MM.1S (cell line): ENCODE measurements around the gene DDX39B.

Experiments used
- CTCF ChIP-seq: fragments of 300-600 bp; sonication (generic); IDR thresholded peaks from 2 replicates; pipeline ENCODE4 v1.5.1; 2016; ENCODE audit warnings: antibody characterized with exemption, low read length, mixed read lengths
- EZH2 ChIP-seq: fragments of 300-600 bp; sonication (generic); optimal IDR thresholded peaks from 2 replicates; pipeline ENCODE3; 2017; ENCODE audit warnings: low read depth, mild to moderate bottlenecking, antibody characterized with exemption, low read length, mixed read lengths
- EZH2phosphoT487 ChIP-seq: fragments of 300-600 bp; sonication (generic); IDR thresholded peaks from 2 replicates; pipeline ENCODE4 v1.6.1; 2018; ENCODE audit warnings: antibody characterized with exemption, low read length

GRCh38 chr6:31568537-31568961 lies 26.7 kb upstream of the DDX39B start:
- TF ChIP-seq CTCF = no peak
- TF ChIP-seq EZH2phosphoT487 = no peak
- no peak for TF ChIP-seq EZH2
